Body of pancreas (tissue), 4 donors: ENCODE results near the gene GTF2A1.

Source experiments
- POLR2A ChIP-seq, 3 donors: fragments of 450-650 bp; IDR thresholded peaks; one replicate each; pipeline ENCODE4 v1.6.1; 2016; ENCODE audit warnings: antibody characterized with exemption in 3 of 3, mild to moderate bottlenecking in 2 of 3
- TF ChIP-seq, protein P1 (sequence below), 7 experiments: fragments of 450-650 bp in 4 of 7; fragments of 200-600 bp in 3 of 7; sonication (generic) in 3 of 7; IDR thresholded peaks; one replicate each; pipeline ENCODE4 v1.5.1; 2016 to 2019; ENCODE audit warnings: antibody characterized with exemption in 7 of 7

DNA sequence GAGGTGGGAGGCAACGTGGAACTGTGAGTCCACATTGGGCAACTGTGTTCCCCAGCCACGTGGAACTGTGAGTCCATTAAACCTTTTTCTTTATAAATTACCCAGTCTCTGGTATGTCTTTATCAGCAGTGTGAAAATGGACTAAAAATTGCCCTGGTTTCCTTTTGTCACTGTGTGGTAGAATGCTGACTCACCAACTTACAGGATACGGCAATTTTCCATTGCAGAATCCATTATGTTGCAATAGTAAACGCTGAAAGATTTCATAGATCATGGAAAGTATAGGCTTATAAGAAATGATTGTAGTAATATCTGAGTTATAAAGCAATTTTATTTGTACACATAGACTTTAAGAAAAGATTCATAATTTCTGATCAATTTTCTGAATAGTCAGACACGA, 93.0 kb downstream of the GTF2A1 start:
- TF ChIP-seq, protein P1, sequence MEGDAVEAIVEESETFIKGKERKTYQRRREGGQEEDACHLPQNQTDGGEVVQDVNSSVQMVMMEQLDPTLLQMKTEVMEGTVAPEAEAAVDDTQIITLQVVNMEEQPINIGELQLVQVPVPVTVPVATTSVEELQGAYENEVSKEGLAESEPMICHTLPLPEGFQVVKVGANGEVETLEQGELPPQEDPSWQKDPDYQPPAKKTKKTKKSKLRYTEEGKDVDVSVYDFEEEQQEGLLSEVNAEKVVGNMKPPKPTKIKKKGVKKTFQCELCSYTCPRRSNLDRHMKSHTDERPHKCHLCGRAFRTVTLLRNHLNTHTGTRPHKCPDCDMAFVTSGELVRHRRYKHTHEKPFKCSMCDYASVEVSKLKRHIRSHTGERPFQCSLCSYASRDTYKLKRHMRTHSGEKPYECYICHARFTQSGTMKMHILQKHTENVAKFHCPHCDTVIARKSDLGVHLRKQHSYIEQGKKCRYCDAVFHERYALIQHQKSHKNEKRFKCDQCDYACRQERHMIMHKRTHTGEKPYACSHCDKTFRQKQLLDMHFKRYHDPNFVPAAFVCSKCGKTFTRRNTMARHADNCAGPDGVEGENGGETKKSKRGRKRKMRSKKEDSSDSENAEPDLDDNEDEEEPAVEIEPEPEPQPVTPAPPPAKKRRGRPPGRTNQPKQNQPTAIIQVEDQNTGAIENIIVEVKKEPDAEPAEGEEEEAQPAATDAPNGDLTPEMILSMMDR (IDR thresholded peaks at IDR 0.05), result no peak
- TF ChIP-seq POLR2A (IDR thresholded peaks at IDR 0.05), result no peak
